Osteocyte (in vitro differentiated cells): Measurements from ENCODE around the gene RAD51. TPM values are rescaled to one million over a fixed set of nuclear protein-coding genes. Genes with fewer than 3 reads are reported as not detected.
"Not testable (repeated sequence)": the region's sequence is repeated elsewhere in the genome, so short reads cannot be mapped to it uniquely, and the experiment has no call there.

ENCODE experiments used
- DNase-seq: peaks from one replicate; pipeline ENCODE4 v3.0.0; 2021; ENCODE audit warnings: mixed read lengths; ENCODE audit not compliant: unreplicated experiment; ENCODE audit errors: extremely low spot score
- H3K27ac Mint-ChIP-seq: one replicate; pipeline ENCODE4 v1.8.0; 2021; ENCODE audit warnings: mild to moderate bottlenecking, mixed read lengths; ENCODE audit not compliant: unreplicated experiment
- H3K27me3 Mint-ChIP-seq: one replicate; pipeline ENCODE4 v1.8.0; 2021; ENCODE audit warnings: mixed read lengths; ENCODE audit not compliant: unreplicated experiment
- H3K36me3 Mint-ChIP-seq: one replicate; pipeline ENCODE4 v1.8.0; 2021; ENCODE audit warnings: mixed read lengths; ENCODE audit not compliant: unreplicated experiment
- H3K4me1 Mint-ChIP-seq: one replicate; pipeline ENCODE4 v1.8.0; 2021; ENCODE audit warnings: mixed read lengths; ENCODE audit not compliant: unreplicated experiment
- H3K4me3 Mint-ChIP-seq: one replicate; pipeline ENCODE4 v1.8.0; 2021; ENCODE audit warnings: mild to moderate bottlenecking, moderate library complexity, mixed read lengths; ENCODE audit not compliant: unreplicated experiment
- H3K9me3 Mint-ChIP-seq: one replicate; pipeline ENCODE4 v1.8.0; 2021; ENCODE audit warnings: mixed read lengths; ENCODE audit not compliant: unreplicated experiment
- long read RNA-seq: library from polyadenylated mRNA; unstranded; transcript quantifications from one replicate; pipeline ENCODE4 v2.0.0, GENCODE V29; 2021
- total RNA-seq: library from RNA; stranded (reverse); gene quantifications from 2 replicates; pipeline ENCODE4 v1.2.1, GENCODE V29; 2021
- TF ChIP-seq, protein P1 (sequence below): fragments of 200-600 bp; sonication (generic); IDR thresholded peaks from 2 replicates; pipeline ENCODE4 v1.5.0; 2021; ENCODE audit warnings: antibody characterized with exemption, mild to moderate bottlenecking, moderate library complexity

Gene RAD51
- 8.5 and 8.6 TPM in 2 replicates for total RNA-seq
- long read RNA-seq, transcript RAD51-201 (10 exons, 2,449 nt), result major isoform, 24 of 31 reads
- long read RNA-seq, partial matches to known transcripts, result 1 of 31 reads
- long read RNA-seq, other reads (novel, unspliced or antisense), result 5 of 31 reads

DNA sequence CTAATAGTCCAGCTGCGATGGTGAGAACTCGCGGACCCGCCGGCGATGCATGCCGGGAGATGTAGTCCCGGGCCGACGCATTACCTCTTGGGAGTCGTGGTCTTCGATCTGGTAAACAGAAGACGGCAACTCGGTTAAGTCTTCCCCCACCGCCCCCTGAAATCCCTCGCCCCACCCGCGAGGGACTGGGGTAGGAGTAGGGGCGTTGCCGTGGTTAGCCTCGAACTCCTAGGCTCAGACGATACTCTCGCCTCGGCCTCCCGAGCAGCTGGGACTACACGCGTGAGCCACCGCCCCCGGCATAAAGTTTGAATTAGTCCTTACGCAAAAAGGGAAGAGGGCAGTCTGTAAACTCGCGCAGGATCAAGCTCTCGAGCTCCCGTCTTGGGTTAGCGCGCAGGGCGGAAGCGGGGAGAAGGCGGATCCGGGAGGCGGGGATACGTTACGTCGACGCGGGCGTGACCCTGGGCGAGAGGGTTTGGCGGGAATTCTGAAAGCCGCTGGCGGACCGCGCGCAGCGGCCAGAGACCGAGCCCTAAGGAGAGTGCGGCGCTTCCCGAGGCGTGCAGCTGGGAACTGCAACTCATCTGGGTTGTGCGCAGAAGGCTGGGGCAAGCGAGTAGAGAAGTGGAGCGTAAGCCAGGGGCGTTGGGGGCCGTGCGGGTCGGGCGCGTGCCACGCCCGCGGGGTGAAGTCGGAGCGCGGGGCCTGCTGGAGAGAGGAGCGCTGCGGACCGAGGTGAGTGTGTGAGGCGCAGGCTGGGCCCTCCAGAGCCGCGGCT, at the start of gene RAD51:
RAD51 (plus strand) TSS at position 487 of the 781 bp plus-strand sequence. CDS start 3,585 bp downstream, outside the sequence.
- Mint-ChIP-seq H3K9me3 (no peaks in the 10 kb centered on the region), H3K4me3 (peak within 1 kb of the TSS; percentile 99), H3K27me3 (no peaks in the 10 kb centered on the region), H3K27ac (peak within 1 kb of the TSS; percentile 99), H3K4me1 (peaks cover 15% of the 10 kb centered on the region), H3K36me3 (peaks cover 3% of the 10 kb centered on the region)
- DNase-seq, result peak; percentile 97
- TF ChIP-seq, protein P1, sequence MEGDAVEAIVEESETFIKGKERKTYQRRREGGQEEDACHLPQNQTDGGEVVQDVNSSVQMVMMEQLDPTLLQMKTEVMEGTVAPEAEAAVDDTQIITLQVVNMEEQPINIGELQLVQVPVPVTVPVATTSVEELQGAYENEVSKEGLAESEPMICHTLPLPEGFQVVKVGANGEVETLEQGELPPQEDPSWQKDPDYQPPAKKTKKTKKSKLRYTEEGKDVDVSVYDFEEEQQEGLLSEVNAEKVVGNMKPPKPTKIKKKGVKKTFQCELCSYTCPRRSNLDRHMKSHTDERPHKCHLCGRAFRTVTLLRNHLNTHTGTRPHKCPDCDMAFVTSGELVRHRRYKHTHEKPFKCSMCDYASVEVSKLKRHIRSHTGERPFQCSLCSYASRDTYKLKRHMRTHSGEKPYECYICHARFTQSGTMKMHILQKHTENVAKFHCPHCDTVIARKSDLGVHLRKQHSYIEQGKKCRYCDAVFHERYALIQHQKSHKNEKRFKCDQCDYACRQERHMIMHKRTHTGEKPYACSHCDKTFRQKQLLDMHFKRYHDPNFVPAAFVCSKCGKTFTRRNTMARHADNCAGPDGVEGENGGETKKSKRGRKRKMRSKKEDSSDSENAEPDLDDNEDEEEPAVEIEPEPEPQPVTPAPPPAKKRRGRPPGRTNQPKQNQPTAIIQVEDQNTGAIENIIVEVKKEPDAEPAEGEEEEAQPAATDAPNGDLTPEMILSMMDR, result no peak

DNA sequence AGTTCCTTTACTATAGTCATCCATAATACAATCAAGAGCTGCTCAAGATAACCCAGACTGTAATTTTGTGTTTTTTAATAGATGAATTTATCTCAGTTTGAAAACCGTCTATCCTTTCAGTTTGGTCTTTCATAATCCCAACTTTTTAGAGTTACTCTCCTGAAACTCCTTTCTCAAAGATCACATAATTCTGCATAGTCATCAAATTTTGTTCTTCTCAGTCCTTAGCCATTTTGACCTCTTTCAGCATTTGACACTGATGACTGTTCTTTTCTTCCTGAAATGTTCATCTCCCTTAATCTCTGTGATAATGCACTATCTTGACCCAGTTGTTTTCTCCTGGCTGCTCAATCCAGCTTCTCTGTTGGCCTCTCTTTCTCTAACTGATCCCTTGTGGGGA, 47.5 kb upstream of the RAD51 start:
- TF ChIP-seq, protein P1, result no peak
- DNase-seq, result no peak
- no peak overlapping the region for H3K27ac Mint-ChIP-seq
- no peak overlapping the region for H3K4me3 Mint-ChIP-seq
- no peaks in the 10 kb centered on the region for H3K27me3 Mint-ChIP-seq
- H3K36me3 Mint-ChIP-seq, result peaks cover 2% of the 10 kb centered on the region
- H3K4me1 Mint-ChIP-seq, result no peaks in the 10 kb centered on the region
- H3K9me3 Mint-ChIP-seq, result no peaks in the 10 kb centered on the region

DNA sequence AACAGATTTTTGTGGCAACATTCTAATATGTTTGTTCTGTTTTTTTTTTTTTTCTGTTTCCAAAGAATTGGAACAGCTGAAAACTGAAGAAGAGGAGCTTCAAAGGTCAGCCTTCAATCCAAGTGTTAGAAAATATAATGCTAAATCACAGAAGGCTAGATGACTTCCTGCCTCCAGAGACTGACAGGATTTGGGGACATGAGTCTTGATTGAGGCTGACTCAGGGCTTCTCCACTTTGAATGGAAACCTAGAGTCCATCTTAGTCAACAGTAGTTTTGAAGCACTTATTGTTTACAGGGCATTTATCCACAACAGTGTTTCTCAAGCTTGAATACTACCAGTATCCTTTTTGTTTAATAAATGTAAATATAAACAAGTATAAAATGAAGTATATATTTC, 44.5 kb upstream of the RAD51 start:
- Mint-ChIP-seq H3K4me1 (no peaks in the 10 kb centered on the region), H3K9me3 (no peaks in the 10 kb centered on the region), H3K27ac (no peak overlapping the region), H3K27me3 (no peaks in the 10 kb centered on the region), H3K36me3 (peaks cover 2% of the 10 kb centered on the region), H3K4me3 (no peak overlapping the region)
- TF ChIP-seq, protein P1, result no peak
- DNase-seq, result no peak

DNA sequence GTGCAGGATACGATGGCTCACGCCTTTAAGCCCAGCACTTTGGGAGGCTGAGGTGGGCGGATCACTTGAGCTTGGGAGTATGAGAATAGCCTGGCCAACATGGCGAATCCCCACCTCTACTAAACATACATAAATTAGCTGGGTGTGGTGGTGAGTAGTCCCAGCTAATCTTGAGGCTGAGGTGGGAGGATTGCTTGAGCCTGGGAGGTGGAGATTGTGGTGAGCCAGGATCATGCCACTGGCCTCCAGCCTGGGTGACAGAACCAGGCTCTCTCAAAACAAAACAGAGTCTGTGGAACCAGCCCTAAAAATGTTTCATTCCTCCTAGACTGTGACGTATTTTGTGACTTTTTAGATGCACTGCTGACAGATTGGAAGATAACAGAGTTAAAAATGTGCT, 34.3 kb upstream of the RAD51 start:
- Mint-ChIP-seq H3K36me3 (peaks cover 2% of the 10 kb centered on the region), H3K27me3 (no peaks in the 10 kb centered on the region), H3K4me1 (no peaks in the 10 kb centered on the region), H3K27ac (no peak overlapping the region), H3K4me3 (no peak overlapping the region), H3K9me3 (no peaks in the 10 kb centered on the region)
- no peak for DNase-seq
- TF ChIP-seq, protein P1, result no peak

DNA sequence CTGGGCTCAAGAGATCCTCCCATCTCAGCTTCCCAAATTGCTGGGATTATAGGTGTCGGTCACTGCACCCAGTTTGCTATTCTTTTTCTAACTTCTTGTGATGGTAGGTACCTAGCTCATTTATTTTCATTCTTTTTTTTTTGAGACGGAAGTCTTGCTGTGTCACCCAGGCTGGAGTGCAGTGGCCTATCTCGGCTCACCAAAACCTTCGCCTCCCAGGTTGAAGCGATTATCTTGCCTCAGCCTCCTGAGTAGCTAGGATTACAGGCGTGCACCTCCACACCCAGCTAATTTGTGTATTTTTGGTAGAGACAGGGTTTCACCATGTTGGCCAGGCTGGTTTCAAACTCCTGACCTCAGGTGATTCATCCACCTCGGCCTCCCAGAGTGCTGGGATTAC, 30.1 kb upstream of the RAD51 start:
- Mint-ChIP-seq H3K27ac (no peak overlapping the region), H3K36me3 (peaks cover 2% of the 10 kb centered on the region), H3K4me3 (no peak overlapping the region), H3K9me3 (no peaks in the 10 kb centered on the region), H3K4me1 (no peaks in the 10 kb centered on the region), H3K27me3 (no peaks in the 10 kb centered on the region)
- no peak for DNase-seq
- TF ChIP-seq, protein P1, result no peak

DNA sequence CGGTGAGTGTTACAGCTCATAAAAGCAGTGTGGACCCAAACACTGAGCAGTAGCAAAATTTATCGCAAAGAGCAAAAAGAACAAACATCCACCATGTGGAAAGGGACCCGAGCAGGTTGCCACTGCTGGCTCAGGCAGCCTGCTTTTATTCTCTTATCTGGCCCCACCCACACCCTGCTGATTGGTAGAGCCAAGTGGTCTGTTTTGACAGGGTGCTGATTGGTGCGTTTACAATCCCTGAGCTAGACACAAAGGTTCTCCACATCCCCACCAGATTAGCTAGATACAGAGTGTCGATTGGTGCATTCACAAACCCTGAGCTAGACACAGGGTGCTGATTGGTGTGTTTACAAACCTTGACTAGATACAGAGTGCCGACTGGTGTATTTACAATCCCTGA, 18.7 kb upstream of the RAD51 start:
- H3K27me3 Mint-ChIP-seq, H3K27ac Mint-ChIP-seq, H3K4me3 Mint-ChIP-seq, DNase-seq, H3K9me3 Mint-ChIP-seq, H3K4me1 Mint-ChIP-seq, H3K36me3 Mint-ChIP-seq: not testable (repeated sequence)

DNA sequence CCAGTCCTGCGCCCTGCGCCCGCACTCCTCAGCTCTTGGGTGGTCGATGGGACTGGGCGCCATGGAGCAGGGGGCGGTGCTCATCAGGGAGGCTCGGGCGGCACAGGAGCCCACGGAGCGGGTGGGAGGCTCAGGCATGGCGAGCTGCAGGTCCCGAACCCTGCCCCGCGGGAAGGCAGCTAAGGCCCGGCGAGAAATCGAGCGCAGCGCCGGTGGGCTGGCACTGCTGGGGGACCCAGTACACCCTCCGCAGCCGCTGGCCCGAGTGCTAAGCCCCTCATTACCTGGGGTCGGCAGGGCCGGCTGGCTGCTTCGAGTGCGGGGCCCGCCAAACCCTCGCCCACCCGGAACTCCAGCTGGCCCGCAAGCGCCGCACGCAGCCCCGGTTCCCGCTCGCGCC, 18.1 kb upstream of the RAD51 start:
- not testable (repeated sequence) for H3K4me3 Mint-ChIP-seq, DNase-seq, H3K27me3 Mint-ChIP-seq, H3K9me3 Mint-ChIP-seq, H3K4me1 Mint-ChIP-seq, H3K36me3 Mint-ChIP-seq, H3K27ac Mint-ChIP-seq
